ENCODE measurements around the gene GIMAP8. TPM values are rescaled to one million over a fixed set of nuclear protein-coding genes. Genes with fewer than 3 reads are reported as not detected.
A peak's percentile ranks its signal among the peaks of the same experiment; 100 is the strongest.
"Not testable (repeated sequence)": the region's sequence is repeated elsewhere in the genome, so short reads cannot be mapped to it uniquely, and the experiment has no call there.

Gene GIMAP8
- total and polyA plus RNA-seq, 7 donors: 4.4 to 11.9 (median 6.3) TPM

GRCh38 chr7:150519310-150519709 lies 68.9 kb downstream of the GIMAP8 start:
- WGBS, 3 donors: 46 to 68% (median 55%) methylated on average over 2 of the region's 2 CpGs
- DNase-seq (no peak), ATAC-seq (no peak)
- intact Hi-C loops (cut with DNase I): loop anchor here in 1 of 2 donors (5.0 kb wide), 1 partner anchor 108 kb away; no protein-coding TSS in a partner anchor
- Histone ChIP-seq H3K27me3 (ENCODE audit: insufficient read depth in 3 of 3, low read length in 2 of 3) (no peaks in the 10 kb centered on the region), H3K36me3 (ENCODE audit: insufficient read depth in 1 of 2, low read depth in 1 of 2) (no peaks in the 10 kb centered on the region), H3K27ac (peak overlapping the region; percentile 31), H3K4me3 (peak overlapping the region; percentile 61), H3K9me3 (no peaks in the 10 kb centered on the region), H3K4me1 (no peaks in the 10 kb centered on the region)
- no peak for TF ChIP-seq CTCF (IDR thresholded peaks at IDR 0.05)

- ATAC-seq (no peak), DNase-seq (no peak)
- intact Hi-C loops (cut with DNase I): no loop called here
- Histone ChIP-seq H3K36me3 (ENCODE audit: insufficient read depth in 1 of 2, low read depth in 1 of 2) (no peaks in the 10 kb centered on the region), H3K27me3 (ENCODE audit: insufficient read depth in 3 of 3, low read length in 2 of 3) (no peaks in the 10 kb centered on the region), H3K27ac (peak overlapping the region; percentile 31), H3K4me1 (no peaks in the 10 kb centered on the region), H3K9me3 (no peaks in the 10 kb centered on the region), H3K4me3 (peak overlapping the region; percentile 61)
- no peak for TF ChIP-seq CTCF (IDR thresholded peaks at IDR 0.05)
- WGBS, 3 donors: 72 to 83% (median 74%) methylated on average over 8 of the region's 8 CpGs
Observed at GRCh38 chr7:150520145-150520544, 69.7 kb downstream of the GIMAP8 start.

- DNase-seq; H3K27me3 ChIP-seq (ENCODE audit: insufficient read depth in 3 of 3, low read length in 2 of 3); intact Hi-C loops (cut with DNase I); ATAC-seq; H3K9me3 ChIP-seq; H3K4me1 ChIP-seq; H3K27ac ChIP-seq; H3K4me3 ChIP-seq; H3K36me3 ChIP-seq (ENCODE audit: insufficient read depth in 1 of 2, low read depth in 1 of 2): not testable (repeated sequence)
- 46 to 58% (median 49%) methylated on average over 6 of the region's 6 CpGs for WGBS, 3 donors
Observed at GRCh38 chr7:150522931-150523330, 72.5 kb downstream of the GIMAP8 start.

- H3K27ac ChIP-seq: no peak overlapping the region
- intact Hi-C loops (cut with DNase I): no loop called here
- WGBS, 3 donors: 22 to 66% (median 34%) methylated on average over 2 of the region's 2 CpGs
Observed at GRCh38 chr7:150524018-150524417, 73.6 kb downstream of the GIMAP8 start.

More at GRCh38 chr7:150524018-150524417, 73.6 kb downstream of the GIMAP8 start:
- DNase-seq (no peak), ATAC-seq (no peak)
- Histone ChIP-seq H3K9me3 (peaks cover 12% of the 10 kb centered on the region), H3K27me3 (ENCODE audit: insufficient read depth in 3 of 3, low read length in 2 of 3) (no peaks in the 10 kb centered on the region), H3K4me3 (no peak overlapping the region), H3K36me3 (ENCODE audit: insufficient read depth in 1 of 2, low read depth in 1 of 2) (no peaks in the 10 kb centered on the region), H3K4me1 (no peaks in the 10 kb centered on the region)
- no peak for TF ChIP-seq CTCF (IDR thresholded peaks at IDR 0.05)

Other genes with a start within 250 kb of the GIMAP8 start
- gene LRRC61, start 127.3 kb upstream of the GIMAP8 start, total RNA-seq: 1 to 10 TPM in 3 of 4 donors, under 1 TPM in 1; 0.88 to 4.4 (median 2.6) TPM
- 1 to 10 TPM; 2.0 to 3.8 (median 3.3) TPM for gene LRRC61, start 127.3 kb upstream of the GIMAP8 start, polyA plus RNA-seq
- 1 to 10 TPM in 3 of 4 donors, under 1 TPM in 1; 0.71 to 3.3 (median 3.0) TPM for gene ACTR3C, start 127.1 kb upstream of the GIMAP8 start, total RNA-seq
- gene ACTR3C, start 127.1 kb upstream of the GIMAP8 start, polyA plus RNA-seq: 1 to 10 TPM; 1.3 to 3.7 (median 1.4) TPM
- gene RARRES2, start 109.0 kb upstream of the GIMAP8 start, total RNA-seq: 10 to 100 TPM in 2 of 4 donors, 1 to 10 TPM in 2; 4.1 to 17.9 (median 8.7) TPM
- 1 to 10 TPM; 6.3 to 7.7 (median 7.3) TPM for gene RARRES2, start 109.0 kb upstream of the GIMAP8 start, polyA plus RNA-seq
- 100 to 1,000 TPM; 112 to 212 (median 137) TPM for gene REPIN1, start 81.8 kb upstream of the GIMAP8 start, total RNA-seq
- gene REPIN1, start 81.8 kb upstream of the GIMAP8 start, polyA plus RNA-seq: 100 to 1,000 TPM in 1 of 3 donors, 10 to 100 TPM in 2; 80.2 to 133 (median 83.2) TPM
- 1 to 10 TPM; 1.6 to 3.2 (median 2.8) TPM for gene ZNF775, start 71.3 kb upstream of the GIMAP8 start, total RNA-seq
- 1 to 10 TPM; 2.6 to 3.8 (median 3.7) TPM for gene ZNF775, start 71.3 kb upstream of the GIMAP8 start, polyA plus RNA-seq
- gene GIMAP7, start 64.2 kb downstream of the GIMAP8 start, total RNA-seq: 10 to 100 TPM; 10.7 to 17.7 (median 11.4) TPM
- gene GIMAP7, start 64.2 kb downstream of the GIMAP8 start, polyA plus RNA-seq: 10 to 100 TPM; 15.0 to 23.7 (median 21.1) TPM
- gene GIMAP4, start 116.8 kb downstream of the GIMAP8 start, total RNA-seq: 10 to 100 TPM; 14.2 to 36.4 (median 15.1) TPM
- 10 to 100 TPM; 13.6 to 21.7 (median 15.0) TPM for gene GIMAP4, start 116.8 kb downstream of the GIMAP8 start, polyA plus RNA-seq
- 10 to 100 TPM; 10.3 to 21.8 (median 14.0) TPM for gene GIMAP6, start 181.8 kb downstream of the GIMAP8 start, total RNA-seq
- gene GIMAP6, start 181.8 kb downstream of the GIMAP8 start, polyA plus RNA-seq: 10 to 100 TPM in 1 of 3 donors, 1 to 10 TPM in 2; 8.2 to 12.6 (median 9.5) TPM
- gene GIMAP2, start 235.1 kb downstream of the GIMAP8 start, total RNA-seq: 1 to 10 TPM; 1.5 to 5.3 (median 2.8) TPM
- gene GIMAP2, start 235.1 kb downstream of the GIMAP8 start, polyA plus RNA-seq: 1 to 10 TPM; 1.4 to 3.1 (median 2.3) TPM